K562 (cell line): ENCODE measurements around the gene COL9A2. TPM values are rescaled to one million over a fixed set of nuclear protein-coding genes. Genes with fewer than 3 reads are reported as not detected.

ENCODE experiments used
- GATA2 ChIP-seq: sonication (generic); formaldehyde crosslinking; IDR thresholded peaks from 2 replicates; pipeline ENCODE4 v1.4.0; 2020; ENCODE audit warnings: mild to moderate bottlenecking, missing genetic modification reagents
- KAT7 ChIP-seq: sonication (generic); formaldehyde crosslinking; IDR thresholded peaks from 2 replicates; pipeline ENCODE4 v1.8.0; 2022; ENCODE audit warnings: missing genetic modification reagents, mild to moderate bottlenecking, borderline replicate concordance
- RUNX1 ChIP-seq: sonication (generic); IDR thresholded peaks from 2 replicates; pipeline ENCODE4 v1.6.1; 2016; ENCODE audit warnings: antibody characterized with exemption, low read depth
- ZNF696 ChIP-seq: fragments of 250-450 bp; sonication (Bioruptor Pico); conservative IDR thresholded peaks from 2 replicates; pipeline ENCODE4 v1.4.0; 2020; ENCODE audit warnings: mild to moderate bottlenecking, moderate library complexity
- ZNF830 ChIP-seq: fragments of 250-450 bp; sonication (Bioruptor Pico); IDR thresholded peaks from 2 replicates; pipeline ENCODE4 v1.5.0; 2021; ENCODE audit warnings: mild to moderate bottlenecking
- polyA plus RNA-seq, 8 experiments: library from polyadenylated mRNA; depleted of rRNA in 4 of 8; stranded (reverse) in 5 of 8; unstranded in 3 of 8; fragments of >200 nt; fragmentation: Nextera tagmentation in 2 of 8; fragmentation: Illumina TruSeq in 1 of 8; extraction: Ambion mirVana in 2 of 8; extraction: Trizol in 1 of 8; gene quantifications; 2 replicates each; pipeline versions ENCODE4 v1.2.1 to v1.2.3, GENCODE V29; 2011 to 2014; ENCODE audit warnings: inconsistent platforms in 1 of 8, missing spikeins in 1 of 8
- total RNA-seq, 7 experiments: library from RNA; depleted of rRNA in 6 of 7; stranded (reverse); fragments of >200 nt in 6 of 7; fragmentation: Illumina TruSeq in 2 of 7; extraction: Trizol in 2 of 7; gene quantifications; 2 replicates each; pipeline versions ENCODE4 v1.2.1 to v1.2.3, GENCODE V29; 2011 to 2021; ENCODE audit warnings: low replicate concordance in 1 of 7
- TF ChIP-seq, protein P1 (sequence below), 3 experiments: fragments of 200-800 bp in 1 of 3; fragments of 250-450 bp in 1 of 3; fragments of 450-650 bp in 1 of 3; sonication (Bioruptor Pico) in 1 of 3; sonication (Bioruptor generic) in 1 of 3; formaldehyde crosslinking in 1 of 3; IDR thresholded peaks; 2 replicates each; pipeline versions ENCODE4 v1.6.1 to v1.8.0; 2016 to 2022; ENCODE audit warnings: mild to moderate bottlenecking in 2 of 3, missing genetic modification characterization in 2 of 3, missing compliant biosample characterization in 1 of 3, moderate library complexity in 1 of 3
- TF ChIP-seq, protein P2 (sequence below): sonication (generic); formaldehyde crosslinking; IDR thresholded peaks from 2 replicates; pipeline ENCODE4 v1.8.0; 2022; ENCODE audit warnings: missing genetic modification reagents, mild to moderate bottlenecking, borderline replicate concordance

The COL9A2 gene
- total and polyA plus RNA-seq, 9 of the 15 experiments (the other 6 are each of a cell fraction or from before 2014, with no cell fraction given): 0.03 to 2.2 (median 0.31) TPM

DNA sequence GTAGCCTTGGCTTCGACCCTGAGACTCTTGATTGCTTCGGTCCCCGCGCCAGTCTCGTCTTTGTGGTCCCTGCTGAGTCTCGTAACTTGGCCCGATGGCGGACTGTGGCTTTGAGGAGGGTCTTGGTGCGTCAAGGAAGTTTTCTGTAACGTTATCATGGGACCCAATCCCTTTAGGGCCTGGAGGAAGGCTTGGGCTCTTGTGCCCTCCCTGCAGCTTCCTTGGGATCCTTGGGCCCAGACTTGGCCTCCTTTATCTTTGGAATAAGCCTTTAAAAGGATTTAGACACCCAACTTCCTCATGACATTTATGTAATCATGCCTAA is 58.7 kb downstream of the COL9A2 start (continued):
- TF ChIP-seq, protein P1, sequence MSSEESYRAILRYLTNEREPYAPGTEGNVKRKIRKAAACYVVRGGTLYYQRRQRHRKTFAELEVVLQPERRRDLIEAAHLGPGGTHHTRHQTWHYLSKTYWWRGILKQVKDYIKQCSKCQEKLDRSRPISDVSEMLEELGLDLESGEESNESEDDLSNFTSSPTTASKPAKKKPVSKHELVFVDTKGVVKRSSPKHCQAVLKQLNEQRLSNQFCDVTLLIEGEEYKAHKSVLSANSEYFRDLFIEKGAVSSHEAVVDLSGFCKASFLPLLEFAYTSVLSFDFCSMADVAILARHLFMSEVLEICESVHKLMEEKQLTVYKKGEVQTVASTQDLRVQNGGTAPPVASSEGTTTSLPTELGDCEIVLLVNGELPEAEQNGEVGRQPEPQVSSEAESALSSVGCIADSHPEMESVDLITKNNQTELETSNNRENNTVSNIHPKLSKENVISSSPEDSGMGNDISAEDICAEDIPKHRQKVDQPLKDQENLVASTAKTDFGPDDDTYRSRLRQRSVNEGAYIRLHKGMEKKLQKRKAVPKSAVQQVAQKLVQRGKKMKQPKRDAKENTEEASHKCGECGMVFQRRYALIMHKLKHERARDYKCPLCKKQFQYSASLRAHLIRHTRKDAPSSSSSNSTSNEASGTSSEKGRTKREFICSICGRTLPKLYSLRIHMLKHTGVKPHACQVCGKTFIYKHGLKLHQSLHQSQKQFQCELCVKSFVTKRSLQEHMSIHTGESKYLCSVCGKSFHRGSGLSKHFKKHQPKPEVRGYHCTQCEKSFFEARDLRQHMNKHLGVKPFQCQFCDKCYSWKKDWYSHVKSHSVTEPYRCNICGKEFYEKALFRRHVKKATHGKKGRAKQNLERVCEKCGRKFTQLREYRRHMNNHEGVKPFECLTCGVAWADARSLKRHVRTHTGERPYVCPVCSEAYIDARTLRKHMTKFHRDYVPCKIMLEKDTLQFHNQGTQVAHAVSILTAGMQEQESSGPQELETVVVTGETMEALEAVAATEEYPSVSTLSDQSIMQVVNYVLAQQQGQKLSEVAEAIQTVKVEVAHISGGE (CRISPR knock-in tag; IDR thresholded peaks at IDR 0.05): 0 out of 6 replicates have a peak, but pooled peaks of 1 of the 3 experiments have one; percentile 94
- TF ChIP-seq ZNF696 (CRISPR knock-in tag) (no peak), GATA2 (peak; percentile 34; the same call in 1 of the 2 replicates), RUNX1 (0 out of 2 replicates have a peak, but pooled peaks have one; percentile 8), KAT7 (CRISPR knock-in tag) (peak; percentile 17; the same call in 1 of the 2 replicates), ZNF830 (CRISPR knock-in tag) (0 out of 2 replicates have a peak, but pooled peaks have one; percentile 85)
- TF ChIP-seq, protein P2, sequence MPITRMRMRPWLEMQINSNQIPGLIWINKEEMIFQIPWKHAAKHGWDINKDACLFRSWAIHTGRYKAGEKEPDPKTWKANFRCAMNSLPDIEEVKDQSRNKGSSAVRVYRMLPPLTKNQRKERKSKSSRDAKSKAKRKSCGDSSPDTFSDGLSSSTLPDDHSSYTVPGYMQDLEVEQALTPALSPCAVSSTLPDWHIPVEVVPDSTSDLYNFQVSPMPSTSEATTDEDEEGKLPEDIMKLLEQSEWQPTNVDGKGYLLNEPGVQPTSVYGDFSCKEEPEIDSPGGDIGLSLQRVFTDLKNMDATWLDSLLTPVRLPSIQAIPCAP (CRISPR knock-in tag): 0 out of 2 replicates have a peak, but pooled peaks have one; percentile 7
- TF ChIP-seq, all 486 proteins: peak for 13
